OCI-LY1 (cell line): ENCODE results near the gene NEGR1.

Experiments
- H2AFZ ChIP-seq: fragments of 200-600 bp; sonication (generic), shearing (Covaris generic); 2 replicates; pipeline ENCODE4 v1.6.0; 2014; ENCODE audit warnings: antibody characterized with exemption, mild to moderate bottlenecking, low read length
- H3F3A ChIP-seq: fragments of 200-600 bp; sonication (generic), shearing (Covaris generic); 2 replicates; pipeline ENCODE4 v1.6.0; 2014; ENCODE audit warnings: mild to moderate bottlenecking, antibody characterized with exemption, low read length, moderate library complexity; ENCODE audit not compliant: insufficient read depth
- H3K27ac ChIP-seq: fragments of 200-600 bp; sonication (generic); 2 replicates; pipeline ENCODE4 v1.5.1; 2014; ENCODE audit warnings: low read length, mixed run types, mild to moderate bottlenecking, low read depth; ENCODE audit not compliant: poor library complexity, severe bottlenecking
- H3K27me3 ChIP-seq: fragments of 200-600 bp; sonication (generic); 2 replicates; pipeline ENCODE4 v1.6.0; 2014; ENCODE audit warnings: antibody characterized with exemption, mild to moderate bottlenecking, low read length, moderate library complexity; ENCODE audit not compliant: insufficient read depth
- H3K36me3 ChIP-seq: fragments of 200-600 bp; sonication (generic); 2 replicates; pipeline ENCODE4 v1.6.1; 2014; ENCODE audit warnings: mild to moderate bottlenecking, antibody characterized with exemption, low read length, moderate library complexity, mixed read lengths; ENCODE audit not compliant: insufficient read depth
- H3K4me1 ChIP-seq: fragments of 200-600 bp; sonication (generic); 2 replicates; pipeline ENCODE4 v1.5.1; 2014; ENCODE audit warnings: mild to moderate bottlenecking, low read length, moderate library complexity; ENCODE audit not compliant: insufficient read depth, severe bottlenecking
- H3K4me2 ChIP-seq: fragments of 200-600 bp; sonication (generic), shearing (Covaris generic); 2 replicates; pipeline ENCODE4 v1.6.1; 2014; ENCODE audit warnings: low read length
- H3K4me3 ChIP-seq: fragments of 200-600 bp; sonication (generic); 2 replicates; pipeline ENCODE4 v1.5.1; 2014; ENCODE audit warnings: low read length, low read depth, mild to moderate bottlenecking, mixed read lengths; ENCODE audit not compliant: poor library complexity, severe bottlenecking
- H3K79me2 ChIP-seq: fragments of 200-600 bp; shearing (Covaris generic); 2 replicates; pipeline ENCODE4 v1.6.1; 2016; ENCODE audit warnings: mixed run types, low read length, mixed read lengths; ENCODE audit not compliant: insufficient read depth
- H3K9ac ChIP-seq: fragments of 200-600 bp; sonication (generic), shearing (Covaris generic); 2 replicates; pipeline ENCODE4 v1.6.1; 2014; ENCODE audit warnings: mild to moderate bottlenecking, low read length, mixed read lengths
- H3K9me2 ChIP-seq: fragments of 200-600 bp; sonication (generic), shearing (Covaris generic); 2 replicates; pipeline ENCODE4 v1.6.1; 2014; ENCODE audit warnings: low read depth, mild to moderate bottlenecking, low read length, mixed read lengths
- H3K9me3 ChIP-seq: fragments of 200-600 bp; shearing (Covaris generic); 2 replicates; pipeline ENCODE4 v1.6.1; 2014; ENCODE audit warnings: low read length, mixed read lengths
- H4K20me1 ChIP-seq: fragments of 200-600 bp; sonication (generic), shearing (Covaris generic); 2 replicates; pipeline ENCODE4 v1.6.0; 2016; ENCODE audit warnings: mild to moderate bottlenecking, low read length; ENCODE audit not compliant: insufficient read depth
- EZH2 ChIP-seq: fragments of 200-600 bp; sonication (generic), shearing (Covaris generic); IDR thresholded peaks from 2 replicates; pipeline ENCODE4 v1.8.0; 2017; ENCODE audit warnings: borderline replicate concordance, mixed run types, mild to moderate bottlenecking, antibody characterized with exemption, low read length, moderate library complexity, mixed read lengths
- TF ChIP-seq, protein P1 (sequence below): fragments of 200-600 bp; sonication (generic), shearing (Covaris generic); IDR thresholded peaks from 2 replicates; pipeline ENCODE4 v1.5.1; 2017; ENCODE audit warnings: mild to moderate bottlenecking, antibody characterized with exemption, low read length, moderate library complexity, mixed read lengths

The NEGR1 gene

DNA sequence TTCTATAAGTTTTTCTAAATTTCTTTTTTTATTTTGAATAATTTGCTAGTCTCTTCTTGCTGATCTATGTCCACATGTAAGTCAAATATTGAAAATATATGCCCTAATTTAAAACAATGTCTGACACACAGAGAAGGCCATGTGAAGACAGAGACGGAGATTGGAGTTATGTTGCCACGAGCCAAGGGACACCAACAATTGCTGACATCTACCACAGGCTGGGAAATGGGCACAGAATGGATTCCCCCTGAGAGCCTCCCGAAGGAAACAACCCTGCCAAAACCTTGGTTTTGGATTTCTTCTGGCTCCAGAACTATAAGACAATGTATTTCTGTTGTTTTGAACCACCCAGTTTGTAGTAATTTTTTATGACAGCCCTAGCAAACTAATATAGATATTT is 716.5 kb downstream of the NEGR1 start:
- H3K4me2 ChIP-seq = no peak overlapping the region

DNA sequence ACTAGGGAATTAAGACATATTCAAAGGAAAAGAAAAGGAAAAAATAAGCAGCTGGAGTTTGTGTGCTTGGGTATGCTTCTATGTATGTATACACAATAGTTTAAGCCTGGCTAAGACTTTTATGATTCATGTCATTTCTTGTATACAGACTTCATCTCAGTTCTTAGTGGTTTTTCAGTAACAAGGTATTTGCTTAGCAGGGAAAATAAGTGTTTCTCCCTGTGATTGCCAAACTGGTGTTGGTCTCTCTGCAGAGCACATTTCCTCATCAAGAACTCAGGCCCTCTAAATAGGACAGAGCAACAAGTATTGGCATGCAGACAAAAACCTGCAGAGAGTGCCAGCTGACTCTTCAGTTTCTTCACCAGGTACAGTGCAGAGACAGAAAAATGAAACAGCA is 717.1 kb downstream of the NEGR1 start:
- H4K20me1 ChIP-seq = no peaks in the 10 kb centered on the region
- no peaks in the 10 kb centered on the region for H3K27me3 ChIP-seq
- no peak overlapping the region for H2AFZ ChIP-seq
- H3F3A ChIP-seq = no peaks in the 10 kb centered on the region
- H3K4me1 ChIP-seq = no peaks in the 10 kb centered on the region
- no peaks in the 10 kb centered on the region for H3K36me3 ChIP-seq
- H3K9me3 ChIP-seq = no peaks in the 10 kb centered on the region
- H3K9ac ChIP-seq = no peak overlapping the region
- H3K9me2 ChIP-seq = no peaks in the 10 kb centered on the region
- no peak overlapping the region for H3K27ac ChIP-seq
- no peak for TF ChIP-seq EZH2
- TF ChIP-seq, protein P1, sequence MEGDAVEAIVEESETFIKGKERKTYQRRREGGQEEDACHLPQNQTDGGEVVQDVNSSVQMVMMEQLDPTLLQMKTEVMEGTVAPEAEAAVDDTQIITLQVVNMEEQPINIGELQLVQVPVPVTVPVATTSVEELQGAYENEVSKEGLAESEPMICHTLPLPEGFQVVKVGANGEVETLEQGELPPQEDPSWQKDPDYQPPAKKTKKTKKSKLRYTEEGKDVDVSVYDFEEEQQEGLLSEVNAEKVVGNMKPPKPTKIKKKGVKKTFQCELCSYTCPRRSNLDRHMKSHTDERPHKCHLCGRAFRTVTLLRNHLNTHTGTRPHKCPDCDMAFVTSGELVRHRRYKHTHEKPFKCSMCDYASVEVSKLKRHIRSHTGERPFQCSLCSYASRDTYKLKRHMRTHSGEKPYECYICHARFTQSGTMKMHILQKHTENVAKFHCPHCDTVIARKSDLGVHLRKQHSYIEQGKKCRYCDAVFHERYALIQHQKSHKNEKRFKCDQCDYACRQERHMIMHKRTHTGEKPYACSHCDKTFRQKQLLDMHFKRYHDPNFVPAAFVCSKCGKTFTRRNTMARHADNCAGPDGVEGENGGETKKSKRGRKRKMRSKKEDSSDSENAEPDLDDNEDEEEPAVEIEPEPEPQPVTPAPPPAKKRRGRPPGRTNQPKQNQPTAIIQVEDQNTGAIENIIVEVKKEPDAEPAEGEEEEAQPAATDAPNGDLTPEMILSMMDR = no peak
- no peak overlapping the region for H3K4me2 ChIP-seq
- no peaks in the 10 kb centered on the region for H3K79me2 ChIP-seq
- no peak overlapping the region for H3K4me3 ChIP-seq

More for the DNA sequence above, 716.5 kb downstream of the NEGR1 start:
- H3F3A ChIP-seq = no peaks in the 10 kb centered on the region
- no peaks in the 10 kb centered on the region for H3K27me3 ChIP-seq
- TF ChIP-seq, protein P1 = no peak
- no peak for TF ChIP-seq EZH2
- H3K4me1 ChIP-seq = no peaks in the 10 kb centered on the region
- no peak overlapping the region for H3K4me3 ChIP-seq
- H3K79me2 ChIP-seq = no peaks in the 10 kb centered on the region
- no peak overlapping the region for H3K9ac ChIP-seq
- no peaks in the 10 kb centered on the region for H3K9me2 ChIP-seq
- H3K9me3 ChIP-seq = no peaks in the 10 kb centered on the region
- H3K36me3 ChIP-seq = no peaks in the 10 kb centered on the region
- no peak overlapping the region for H3K27ac ChIP-seq
- H4K20me1 ChIP-seq = no peaks in the 10 kb centered on the region
- H2AFZ ChIP-seq = no peak overlapping the region

DNA sequence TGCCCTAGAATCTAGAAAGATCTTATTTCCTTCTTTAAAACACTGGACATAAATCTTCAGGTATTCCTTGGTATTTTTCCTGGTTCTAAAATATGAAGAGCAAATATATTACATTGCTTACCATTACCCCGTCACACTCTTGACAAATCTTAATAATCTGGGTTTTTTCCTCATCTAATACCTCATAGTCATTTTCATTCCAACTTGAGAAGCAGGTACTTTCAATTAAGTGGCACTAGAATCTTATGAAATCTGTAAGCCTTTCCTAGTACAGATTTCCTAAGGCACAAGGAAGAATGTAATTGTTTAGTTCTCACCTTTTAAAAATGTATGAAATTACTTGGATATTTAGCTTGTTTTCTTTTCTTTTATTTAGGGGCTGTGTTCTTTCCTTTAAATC is 720.0 kb downstream of the NEGR1 start:
- Histone ChIP-seq H3K4me3 (no peak overlapping the region), H3K9me3 (no peaks in the 10 kb centered on the region), H3K9ac (no peak overlapping the region), H3K9me2 (no peaks in the 10 kb centered on the region), H2AFZ (no peak overlapping the region), H3K36me3 (no peaks in the 10 kb centered on the region), H3K27me3 (no peaks in the 10 kb centered on the region), H3K79me2 (no peaks in the 10 kb centered on the region), H3K4me2 (no peak overlapping the region), H4K20me1 (no peaks in the 10 kb centered on the region), H3K4me1 (no peaks in the 10 kb centered on the region), H3F3A (no peaks in the 10 kb centered on the region), H3K27ac (no peak overlapping the region)
- TF ChIP-seq EZH2 = no peak

DNA sequence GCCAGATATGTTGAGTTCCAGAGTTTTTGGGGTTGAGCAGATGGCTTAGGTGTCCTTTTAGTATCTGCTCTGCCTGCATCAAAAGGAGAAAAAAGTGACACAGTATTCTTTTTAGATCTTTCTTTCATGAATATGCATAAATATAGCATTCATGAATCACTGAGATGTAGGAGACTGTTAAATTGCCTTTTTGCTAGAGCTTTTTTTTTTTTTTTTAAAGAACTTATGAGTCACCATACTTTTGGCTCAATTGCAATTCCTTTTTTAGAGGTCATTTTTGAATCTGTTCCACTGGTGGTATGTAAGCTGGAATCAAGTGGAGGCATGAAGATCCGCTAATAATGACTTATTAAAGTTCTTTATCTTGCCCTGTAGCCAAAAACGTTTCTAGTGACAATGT is 720.6 kb downstream of the NEGR1 start:
- Histone ChIP-seq H3K4me1 (no peaks in the 10 kb centered on the region), H2AFZ (no peak overlapping the region), H3K4me2 (no peak overlapping the region), H3K4me3 (no peak overlapping the region), H3K9me2 (no peaks in the 10 kb centered on the region), H3K79me2 (no peaks in the 10 kb centered on the region), H3K27ac (no peak overlapping the region), H3K9ac (no peak overlapping the region), H3F3A (no peaks in the 10 kb centered on the region), H3K27me3 (no peaks in the 10 kb centered on the region), H4K20me1 (no peaks in the 10 kb centered on the region), H3K9me3 (no peaks in the 10 kb centered on the region), H3K36me3 (no peaks in the 10 kb centered on the region)
- TF ChIP-seq, protein P1 = no peak
- TF ChIP-seq EZH2 = no peak
